ENCODE results near the gene TTC28. TPM values are rescaled to one million over a fixed set of nuclear protein-coding genes. Genes with fewer than 3 reads are reported as not detected.

TTC28 gene
- total RNA-seq, 1 donor from 2014 or later = 14.9 TPM

DNA sequence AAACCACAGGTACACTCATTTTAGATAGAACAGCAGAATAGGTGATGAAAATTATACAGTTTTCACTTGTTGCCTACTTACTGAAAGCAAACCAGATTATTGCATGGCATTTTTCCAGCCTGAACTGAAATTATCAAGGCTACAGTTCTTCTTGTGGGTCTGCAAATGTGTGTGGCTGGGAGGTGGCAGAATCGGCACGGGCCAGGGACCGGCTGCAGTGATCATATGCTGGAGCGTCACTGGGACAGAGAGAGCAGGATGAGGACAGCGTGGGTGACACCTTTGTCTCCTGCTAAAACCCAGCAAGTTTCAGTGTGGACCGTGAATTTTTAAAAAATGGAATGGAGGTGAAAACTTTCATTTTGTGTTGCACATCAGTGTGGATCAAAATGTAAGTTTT, 701.3 kb downstream of the TTC28 start:
- DNase-seq (ENCODE audit: low read depth in 2 of 2) = no peak

DNA sequence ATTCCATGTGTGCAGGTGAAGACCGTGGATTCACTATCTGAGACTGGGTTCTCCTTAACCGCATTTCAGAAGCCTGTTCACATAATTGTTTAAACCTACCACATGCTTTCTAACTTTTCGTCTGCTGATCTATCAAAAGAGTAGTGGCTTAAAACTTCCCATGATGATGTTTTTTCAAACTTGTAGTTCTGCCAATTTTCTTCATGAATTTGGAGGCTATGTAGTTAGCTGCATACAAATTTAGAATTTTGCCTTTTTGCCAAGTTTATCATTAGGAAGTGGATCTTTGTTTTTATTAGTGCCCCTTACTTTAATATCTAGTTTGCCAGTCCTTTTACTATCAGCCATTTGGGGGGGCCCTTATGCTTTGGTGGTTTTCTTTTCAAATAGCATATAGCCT, 703.1 kb downstream of the TTC28 start:
- DNase-seq (ENCODE audit: low read depth in 2 of 2) = no peak

DNA sequence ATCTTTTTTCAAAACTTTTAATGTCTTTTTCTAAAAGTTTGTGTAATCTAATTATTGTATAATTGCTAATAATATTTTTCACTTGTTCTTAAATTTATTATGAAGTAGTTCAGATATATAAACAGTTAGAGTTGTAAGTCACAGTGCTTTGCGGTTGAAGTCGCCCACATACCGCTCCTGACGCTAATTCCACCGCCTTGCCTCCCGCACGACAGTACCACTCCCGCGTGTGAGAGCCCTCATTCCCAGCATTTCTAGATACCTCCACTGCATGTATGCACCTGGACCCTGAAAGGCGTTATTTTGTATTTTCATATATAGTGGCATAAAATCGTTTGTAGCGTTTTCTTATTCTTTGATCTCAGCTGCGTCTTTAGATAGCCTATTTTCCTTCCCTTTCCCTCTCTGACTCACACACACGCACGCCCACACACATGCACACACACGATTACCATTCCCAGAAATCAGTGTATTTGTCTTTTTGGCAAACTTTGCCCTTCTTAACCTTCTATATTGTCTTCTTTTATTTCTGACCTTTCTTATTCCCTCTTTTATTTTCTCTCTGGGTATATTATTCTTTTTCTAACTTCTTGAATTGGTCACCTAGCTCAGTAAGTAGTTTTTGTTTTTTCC, 704.1 kb downstream of the TTC28 start:
- no peak for DNase-seq (ENCODE audit: low read depth in 2 of 2)

DNA sequence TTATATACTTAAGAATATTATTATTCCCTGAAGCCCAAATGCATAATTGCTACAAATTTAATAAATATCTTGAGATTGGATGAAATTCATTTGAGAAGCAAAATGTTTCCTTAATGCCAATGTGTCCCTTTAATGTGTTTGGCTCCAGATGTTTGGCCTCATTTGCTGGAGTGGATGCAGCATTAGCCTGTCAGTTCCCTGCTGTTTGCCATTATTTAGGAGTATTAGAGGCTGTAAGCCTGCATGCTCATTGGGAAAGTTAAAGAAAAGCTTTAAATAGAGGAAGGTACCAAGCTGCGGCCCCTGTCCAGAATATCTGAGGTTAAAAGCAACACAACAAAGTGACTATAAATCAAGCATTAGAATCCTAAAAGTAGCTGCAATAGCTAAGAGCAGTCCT, 705.8 kb downstream of the TTC28 start:
- DNase-seq (ENCODE audit: low read depth in 2 of 2) = no peak

DNA sequence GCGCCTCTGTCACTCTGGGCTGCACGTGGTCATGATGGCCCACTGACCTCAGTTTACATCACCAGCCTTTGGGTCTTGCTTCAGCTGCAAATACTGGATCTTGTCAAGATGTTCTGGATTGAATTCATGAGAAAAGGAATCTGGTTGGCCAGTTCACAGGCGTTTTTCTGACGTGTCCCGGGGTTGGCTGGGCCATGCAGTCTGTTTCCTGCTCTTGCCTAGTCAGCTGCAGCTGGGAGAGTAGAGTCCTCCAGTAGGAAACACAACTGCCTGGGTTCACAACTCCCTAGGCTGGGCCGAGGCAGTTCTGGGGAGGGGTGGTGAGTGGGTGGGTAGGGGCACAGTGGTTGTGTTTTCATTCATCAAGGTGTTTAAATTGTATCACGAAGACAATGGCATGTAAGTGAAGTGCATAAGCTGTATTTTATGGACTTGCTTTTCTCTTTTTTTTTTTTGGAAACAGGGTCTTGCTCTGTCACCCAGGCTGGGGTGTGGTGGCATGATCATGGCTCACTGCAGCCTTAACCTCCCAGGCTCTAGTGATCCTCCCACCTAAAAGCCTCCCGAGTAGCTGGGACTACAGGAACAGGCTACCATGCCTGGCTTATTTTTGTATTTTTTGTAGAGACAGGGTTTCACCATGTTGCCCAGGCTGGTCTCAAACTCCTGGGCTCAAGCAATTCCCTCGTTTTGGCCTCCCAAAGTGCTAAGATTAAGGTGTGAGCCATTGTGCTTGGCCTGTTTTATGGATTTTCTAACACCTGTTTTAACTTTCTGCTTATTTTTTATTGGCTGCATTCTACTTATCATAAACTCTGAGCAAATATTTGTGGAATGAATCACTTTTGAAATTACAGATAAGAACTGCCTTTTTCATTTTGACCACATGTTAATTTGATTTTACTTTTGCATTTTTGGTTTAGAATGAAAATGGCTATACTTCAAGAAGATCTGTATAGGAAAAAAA, 706.6 kb downstream of the TTC28 start:
- no peak for DNase-seq (ENCODE audit: low read depth in 2 of 2)

DNA sequence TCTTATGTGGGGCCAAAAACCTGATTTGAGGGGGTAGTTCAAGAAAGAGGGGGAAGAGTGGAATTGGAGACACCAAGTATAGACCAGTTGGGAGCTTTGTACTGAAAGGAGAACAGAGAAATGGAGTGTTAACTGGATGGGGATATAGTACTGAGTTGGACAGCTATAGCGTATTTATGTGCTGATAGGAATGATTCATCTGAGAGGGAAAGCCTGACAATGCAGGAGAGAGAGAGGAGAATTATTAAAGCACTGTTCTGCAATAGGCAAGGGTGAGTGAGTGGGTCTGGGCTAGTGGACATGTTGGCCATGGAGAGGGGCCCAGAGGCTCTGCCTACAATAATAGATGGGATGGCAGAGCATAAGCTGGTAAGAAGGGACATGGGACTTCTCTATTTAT, 707.7 kb downstream of the TTC28 start:
- DNase-seq (ENCODE audit: low read depth in 2 of 2) = no peak

DNA sequence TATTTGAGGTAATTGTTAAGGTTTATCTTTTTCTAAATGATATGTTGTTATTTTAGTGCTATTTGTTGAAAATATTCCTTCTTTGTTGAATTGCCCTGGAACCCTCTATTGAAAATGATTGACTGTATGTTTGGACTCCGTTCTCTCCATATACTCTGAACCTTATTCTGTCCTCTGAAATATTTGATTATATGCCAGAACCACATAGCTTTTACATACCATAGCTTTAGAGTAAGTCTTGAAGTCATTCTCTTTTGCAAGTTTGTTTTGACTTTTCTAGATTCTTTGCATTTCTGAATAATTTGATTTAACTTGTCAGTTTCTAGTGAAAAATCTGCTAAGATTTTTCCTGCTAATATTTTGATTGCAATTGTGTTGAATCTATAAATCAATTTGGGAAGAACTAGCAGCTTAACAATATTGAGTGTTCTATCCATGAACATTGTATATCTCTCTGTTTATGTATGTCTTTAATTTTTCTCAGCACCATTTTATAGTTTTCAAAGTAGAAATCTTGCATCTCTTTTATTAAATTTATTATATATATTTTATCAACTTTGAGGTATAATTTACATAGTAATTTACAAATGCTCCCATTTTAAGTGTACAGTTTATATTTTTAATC, 708.9 kb downstream of the TTC28 start:
- DNase-seq (ENCODE audit: low read depth in 2 of 2) = no peak

DNA sequence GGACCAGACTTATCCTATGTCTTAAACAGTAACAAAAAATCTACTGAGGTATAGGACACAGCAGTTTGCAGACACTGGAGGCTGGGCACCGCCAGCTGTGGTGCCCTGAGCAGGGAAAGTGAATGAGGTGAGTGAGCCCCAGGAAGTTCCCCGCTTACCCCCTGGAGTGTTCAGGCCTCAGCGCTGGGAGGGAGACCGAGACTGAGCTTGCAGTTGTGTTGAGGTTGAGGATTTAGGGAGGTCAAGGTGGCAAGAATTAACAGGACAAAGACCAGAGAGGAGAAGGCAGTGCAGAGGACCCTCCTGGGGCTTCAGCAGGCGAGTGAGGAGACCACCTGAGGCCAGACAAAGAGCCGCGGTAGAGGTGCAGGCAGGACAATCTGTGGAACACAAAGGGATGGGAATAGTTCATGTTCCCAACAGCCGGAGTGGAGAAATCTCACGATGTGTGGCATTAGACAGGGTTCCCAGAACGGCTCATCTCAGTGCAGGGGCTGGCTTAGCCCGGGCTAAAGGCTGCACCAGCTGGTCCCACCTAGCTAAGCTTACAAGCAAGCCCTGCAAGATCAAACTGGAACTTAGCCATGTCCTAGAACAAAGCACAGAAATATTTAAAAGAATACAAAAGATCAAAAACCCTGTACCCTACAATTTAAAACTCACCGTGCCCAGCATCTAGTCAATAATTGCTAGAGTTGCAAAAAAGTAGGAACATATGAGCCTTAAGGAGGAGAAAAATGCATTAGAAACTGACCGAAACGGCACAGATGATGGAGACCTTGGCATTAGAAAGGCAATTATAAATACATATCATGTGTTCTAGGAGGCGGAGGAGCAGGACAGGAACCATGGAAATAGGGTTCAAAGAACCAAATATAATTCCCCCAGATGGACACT, 713.2 kb downstream of the TTC28 start:
- no peak for DNase-seq (ENCODE audit: low read depth in 2 of 2)

DNA sequence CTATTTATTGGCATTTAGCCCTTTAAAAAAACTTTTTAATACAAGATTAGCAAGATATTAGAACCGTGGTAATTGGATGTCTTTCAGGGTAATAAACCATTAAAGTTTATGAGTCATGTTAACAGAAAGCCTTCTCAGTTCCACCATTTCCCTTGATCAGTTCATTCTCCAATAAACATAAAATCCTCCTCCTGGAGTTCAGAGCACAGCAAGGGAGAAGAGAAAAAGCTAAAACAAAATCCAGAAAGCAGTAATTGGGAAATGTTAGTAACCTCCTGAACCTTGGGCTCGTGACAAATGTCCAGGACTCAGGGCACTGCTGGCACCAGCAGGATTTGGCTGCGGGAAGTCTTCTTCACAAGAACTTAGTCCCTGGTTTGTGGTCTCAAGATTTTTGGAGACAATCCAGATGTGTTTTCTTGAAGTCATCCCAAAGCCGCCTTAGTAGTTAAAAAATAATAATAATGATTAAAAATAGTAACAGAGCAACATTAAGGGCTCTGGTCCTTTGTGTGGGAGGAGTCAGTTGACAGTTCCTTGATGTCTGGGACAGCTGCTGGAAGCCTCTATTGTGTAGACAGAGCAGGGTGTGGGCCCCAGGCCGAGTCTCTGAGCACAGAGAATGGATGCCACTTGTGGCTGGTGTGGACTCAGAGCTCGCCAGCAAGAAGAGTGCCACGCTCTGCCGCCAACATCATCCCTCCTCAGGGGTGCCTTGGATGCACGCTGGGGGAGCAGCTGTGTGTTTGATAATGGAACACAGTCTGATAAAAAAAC, 717.2 kb downstream of the TTC28 start:
- no peak for DNase-seq (ENCODE audit: low read depth in 2 of 2)

DNA sequence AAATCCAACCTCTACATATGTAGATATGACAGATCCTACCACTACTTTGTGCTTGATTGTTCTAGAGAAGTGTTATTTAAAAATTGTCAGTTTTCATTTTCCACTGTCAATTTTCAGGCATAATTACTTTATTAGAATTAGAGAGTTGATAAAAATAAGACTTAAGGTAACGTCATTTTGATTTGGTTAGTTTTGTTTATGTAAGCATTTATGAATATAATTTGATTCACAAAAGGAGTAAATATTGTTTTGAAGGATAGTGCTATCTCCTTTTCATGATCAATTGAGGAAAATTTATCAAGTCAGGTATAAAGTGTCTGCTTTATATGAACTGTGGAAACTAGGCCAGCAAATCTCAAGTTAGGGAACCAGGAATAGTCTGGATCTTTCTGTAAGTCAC, 718.0 kb downstream of the TTC28 start:
- no peak for DNase-seq (ENCODE audit: low read depth in 2 of 2)

DNA sequence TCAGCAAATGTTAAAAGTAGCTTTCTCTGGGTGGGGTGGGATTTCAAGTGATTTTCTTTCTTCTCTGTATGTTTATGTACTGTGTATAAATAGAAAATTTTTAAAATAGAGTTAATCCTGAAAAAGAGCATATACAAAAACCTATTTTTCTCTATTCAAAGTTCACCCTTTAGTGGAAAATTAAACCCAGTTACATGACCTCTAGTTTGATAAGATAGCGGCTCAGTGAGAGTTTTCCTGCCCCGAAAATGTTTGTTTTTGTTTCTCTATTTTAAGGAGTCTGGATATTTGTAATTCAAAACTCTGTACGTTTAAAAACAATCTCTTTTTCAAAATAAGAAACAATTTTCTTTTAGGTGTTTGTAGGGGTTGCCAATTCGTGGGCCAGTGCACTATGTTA, 718.5 kb downstream of the TTC28 start:
- no peak for DNase-seq (ENCODE audit: low read depth in 2 of 2)

DNA sequence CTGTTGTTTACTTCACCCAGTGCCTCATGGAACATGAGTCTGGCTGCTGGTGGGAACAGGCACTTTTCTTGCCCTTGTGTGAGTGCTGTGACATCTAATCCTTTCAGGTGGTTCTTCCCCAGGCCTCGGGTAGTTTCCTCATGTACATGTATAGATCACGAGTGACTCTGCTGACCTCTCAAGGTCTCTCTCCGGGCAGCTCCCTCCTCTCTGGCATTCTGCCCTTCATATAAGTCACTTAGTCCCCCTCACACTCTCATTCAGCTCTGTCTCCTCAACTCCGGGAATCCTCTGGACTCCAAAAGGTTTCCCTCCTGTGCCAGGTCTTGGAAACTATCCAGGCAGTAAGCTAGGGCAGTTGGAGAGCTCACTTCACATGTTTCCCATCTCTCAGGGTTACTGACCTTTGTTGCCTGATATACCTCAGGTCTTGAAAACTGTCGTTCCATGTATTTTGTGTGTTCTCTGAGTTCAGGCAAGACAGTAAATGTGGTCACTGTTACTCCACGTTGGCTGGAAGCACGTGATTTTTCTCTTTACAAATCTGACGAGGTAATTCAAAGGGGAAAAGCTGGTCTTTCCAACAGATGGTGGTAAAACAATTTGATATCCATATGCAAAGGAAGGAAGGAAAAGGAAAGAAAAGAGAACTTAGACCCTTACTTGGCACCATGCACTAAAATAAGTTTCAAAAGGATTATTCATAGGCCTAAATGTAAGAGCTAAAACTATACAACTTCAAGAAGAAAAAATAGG, 720.1 kb downstream of the TTC28 start:
- DNase-seq (ENCODE audit: low read depth in 2 of 2) = peak in 1 of 2 donors; percentile 75

DNA sequence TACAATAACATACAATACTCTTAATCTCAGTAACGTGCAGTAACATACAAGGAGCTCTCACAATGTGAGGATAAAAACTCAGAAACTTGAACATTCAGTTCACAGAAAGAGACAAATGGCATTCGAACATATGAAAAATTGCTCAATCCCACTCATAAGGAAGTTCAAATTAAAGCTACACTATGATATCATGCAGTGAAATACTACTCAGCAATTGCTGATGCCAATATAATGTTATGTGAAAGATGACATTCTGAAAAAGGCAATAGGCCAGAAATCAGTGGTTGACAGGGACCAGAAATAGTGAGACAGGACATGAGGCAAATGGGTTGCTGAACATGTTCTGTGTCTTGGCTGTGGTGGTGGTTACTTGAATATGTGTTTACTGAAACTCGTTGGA, 726.9 kb downstream of the TTC28 start:
- peak; percentile 7 to 23 for DNase-seq (ENCODE audit: low read depth in 2 of 2)

DNA sequence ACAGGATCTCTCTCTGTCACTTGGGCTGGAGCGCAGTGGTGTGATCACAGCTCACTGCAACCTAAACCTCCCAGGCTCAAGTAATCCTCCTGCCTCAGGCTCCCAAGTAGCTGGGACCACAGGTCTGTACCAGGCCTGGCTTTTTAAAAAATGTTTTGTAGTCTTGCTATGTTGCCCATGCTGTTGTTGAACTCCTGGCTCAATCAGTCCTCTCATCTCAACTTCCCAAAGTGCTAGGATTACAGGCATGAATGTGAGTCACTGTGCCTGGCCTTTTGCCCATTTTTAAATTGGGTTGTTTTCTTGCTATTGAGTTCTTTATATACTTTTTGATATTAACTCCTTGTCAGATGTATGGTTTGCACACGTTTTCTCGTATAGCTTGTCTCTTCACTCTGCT, 727.5 kb downstream of the TTC28 start:
- DNase-seq (ENCODE audit: low read depth in 2 of 2) = peak; percentile 74 to 83

DNA sequence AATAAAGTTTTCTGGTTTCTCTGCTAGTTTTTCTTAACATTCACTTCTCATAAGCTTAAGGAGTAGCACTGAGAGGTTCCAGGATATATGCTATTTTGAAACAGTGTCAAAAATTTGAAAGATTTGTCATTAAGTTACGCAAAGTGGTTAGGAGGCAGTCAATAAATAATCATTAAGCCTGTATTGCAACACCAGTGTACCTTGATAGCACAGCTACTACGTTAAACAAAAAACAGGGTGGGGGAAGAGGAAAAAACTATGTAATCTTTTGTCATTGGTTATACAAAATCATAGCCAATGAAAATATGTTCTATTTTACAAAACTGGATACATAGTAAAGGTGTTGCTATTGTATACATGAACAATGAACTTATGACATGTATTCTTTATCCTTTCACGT, 730.2 kb downstream of the TTC28 start:
- DNase-seq (ENCODE audit: low read depth in 2 of 2) = no peak

DNA sequence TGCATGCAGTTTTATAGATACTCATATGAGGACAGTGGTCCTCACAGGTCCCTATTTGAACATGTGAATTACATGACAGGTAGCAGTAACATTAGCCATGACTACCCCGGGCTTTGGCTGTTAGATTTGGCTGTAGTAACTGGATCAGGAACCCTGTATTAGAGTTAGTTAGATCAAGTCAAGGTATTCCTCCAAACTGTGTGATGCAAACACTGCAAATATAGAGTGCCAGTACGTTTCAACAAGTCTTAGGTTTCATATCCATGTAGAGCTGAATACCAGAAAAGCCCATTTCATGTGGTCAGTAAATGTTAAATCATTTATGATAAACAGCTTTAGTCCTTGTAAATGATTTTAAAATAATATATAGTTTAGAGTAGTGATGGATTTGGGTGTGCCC, 731.1 kb downstream of the TTC28 start:
- no peak for DNase-seq (ENCODE audit: low read depth in 2 of 2)

DNA sequence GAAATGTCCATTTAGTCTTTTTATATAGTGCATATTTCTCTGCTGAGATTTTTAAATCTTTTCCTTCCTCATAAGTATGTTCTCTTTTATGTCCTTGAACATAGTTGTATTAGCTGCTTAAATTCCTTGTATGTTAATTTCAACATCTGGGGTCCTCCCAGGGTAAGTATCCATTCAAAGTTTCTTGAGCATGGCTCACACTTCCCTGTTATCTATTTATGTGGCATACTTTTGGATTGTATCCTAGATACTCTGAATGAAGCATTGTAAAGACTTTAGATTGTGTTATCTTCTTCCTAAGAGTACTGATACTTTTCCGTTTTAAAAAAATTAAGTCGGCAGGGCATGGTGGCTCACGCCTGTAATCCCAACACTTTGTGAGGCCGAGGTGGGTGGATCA, 732.2 kb downstream of the TTC28 start:
- DNase-seq (ENCODE audit: low read depth in 2 of 2) = no peak

DNA sequence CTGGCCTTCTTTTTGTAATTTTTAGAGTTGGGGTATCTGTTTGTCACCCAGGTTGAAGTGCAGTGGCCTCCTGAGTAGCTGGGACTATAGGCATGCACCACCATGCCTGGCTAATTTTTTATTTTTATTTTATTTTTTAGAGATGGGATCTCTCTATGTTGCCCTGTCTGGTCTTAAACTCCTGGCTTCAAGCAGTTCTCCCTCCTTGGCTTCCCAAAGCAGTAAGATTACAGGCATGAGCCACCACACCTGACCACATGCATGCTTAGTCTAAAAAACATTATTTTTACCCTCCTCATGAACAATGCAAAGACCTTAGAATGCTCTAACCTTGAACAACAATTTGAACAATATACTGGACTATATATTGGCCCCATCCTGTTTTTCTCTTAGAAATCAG, 738.5 kb downstream of the TTC28 start:
- no peak for DNase-seq (ENCODE audit: low read depth in 2 of 2)

DNA sequence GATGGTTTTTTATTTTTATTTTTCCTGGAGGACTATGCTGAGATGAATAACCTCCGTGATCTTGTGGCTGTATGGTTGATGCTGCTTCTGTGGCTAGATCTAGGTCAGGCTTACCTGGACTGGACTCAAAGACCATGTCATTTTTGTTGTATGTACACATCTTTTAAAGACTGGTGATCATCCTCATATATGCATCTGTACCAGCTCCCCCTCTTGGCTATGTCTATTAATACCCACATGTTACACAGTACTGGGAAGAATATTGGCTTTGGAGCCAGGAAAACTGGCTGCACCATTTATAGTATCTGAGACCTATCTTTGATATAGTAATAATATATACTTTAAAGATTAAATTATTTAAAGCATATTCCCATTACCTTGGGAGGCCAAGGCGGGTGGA, 742.2 kb downstream of the TTC28 start:
- DNase-seq (ENCODE audit: low read depth in 2 of 2) = no peak

DNA sequence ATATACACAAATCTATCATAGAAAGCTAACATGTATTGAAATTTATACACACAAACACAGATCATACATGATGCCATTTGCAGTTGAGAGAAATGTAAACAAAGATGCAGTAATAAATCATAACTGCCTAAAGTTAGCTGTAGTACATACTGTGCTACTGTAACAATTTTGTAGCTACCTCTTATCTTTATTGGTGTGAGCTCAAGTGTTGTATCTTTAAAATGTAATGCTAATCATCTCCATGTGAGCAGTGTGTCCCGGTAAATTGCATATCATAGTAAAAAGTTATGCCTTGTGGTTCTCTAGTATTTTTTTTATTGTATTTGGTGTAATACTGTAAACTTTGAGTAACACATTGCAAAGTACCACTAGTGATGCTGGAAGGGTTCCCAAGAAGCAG, 743.7 kb downstream of the TTC28 start:
- no peak for DNase-seq (ENCODE audit: low read depth in 2 of 2)
